PC-9 (cell line): ENCODE data around the gene WIPI1.

Experiments used
- CTCF ChIP-seq: fragments of 200-600 bp; sonication (generic); conservative IDR thresholded peaks from 2 replicates; pipeline ENCODE4 v1.6.1; 2017; ENCODE audit warnings: mixed run types, antibody characterized with exemption, mild to moderate bottlenecking, moderate library complexity
- EZH2 ChIP-seq: fragments of 200-600 bp; sonication (generic); IDR thresholded peaks from 2 replicates; pipeline ENCODE4 v1.8.0; 2017; ENCODE audit warnings: antibody characterized with exemption, low read depth

GRCh38 chr17:68460146-68460545 lies 2.9 kb upstream of the WIPI1 start:
- TF ChIP-seq CTCF (no peak), EZH2 (no peak)
